SH-SY5Y (cell line): ENCODE measurements around the gene ITGB5.

Experiments used
- GATA2 ChIP-seq: IDR thresholded peaks from 2 replicates; pipeline ENCODE4 v1.6.1; 2011; ENCODE audit warnings: mild to moderate bottlenecking, low read depth, low read length
- GATA3 ChIP-seq: IDR thresholded peaks from 2 replicates; pipeline ENCODE4 v1.6.1; 2011; ENCODE audit warnings: low read depth, mild to moderate bottlenecking, low read length, moderate library complexity

DNA sequence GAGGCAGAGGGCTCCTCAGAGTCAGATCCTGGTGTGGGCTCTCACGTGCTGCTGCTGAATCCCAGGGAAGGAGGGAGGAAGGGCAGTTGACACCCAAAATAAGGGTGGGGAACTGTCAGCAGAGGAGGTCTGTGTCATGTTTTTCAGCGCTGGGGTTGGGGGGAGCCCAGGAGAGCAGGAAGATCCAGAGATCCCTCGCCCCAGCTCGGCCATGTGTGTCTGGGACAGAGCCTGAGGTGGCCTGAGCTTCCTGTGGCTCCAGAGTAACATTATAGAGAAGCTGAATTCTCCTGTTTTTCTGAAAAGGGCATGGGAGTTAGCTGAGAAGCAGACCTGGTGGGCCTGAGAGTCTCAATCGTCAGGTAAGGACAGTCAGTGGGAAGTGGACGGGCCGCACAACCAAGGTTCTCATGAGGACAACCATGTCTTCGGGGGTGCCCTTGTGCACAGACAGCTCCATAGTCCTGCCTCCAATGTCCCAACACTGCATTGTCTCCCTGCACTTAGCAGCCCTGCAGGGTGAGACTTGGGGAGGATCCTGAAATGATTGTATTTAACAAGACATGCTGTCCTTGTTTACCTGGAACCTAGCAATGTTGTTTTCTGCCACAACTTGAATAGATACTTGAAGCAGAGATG lies 138.5 kb downstream of the ITGB5 start:
- TF ChIP-seq GATA3 (no peak), GATA2 (no peak)
